ENCODE measurements around the gene MANEA. TPM values are rescaled to one million over a fixed set of nuclear protein-coding genes. Genes with fewer than 3 reads are reported as not detected.

MANEA gene
- total RNA-seq, 1 experiment from 2014 or later, result 15.7 TPM

- H3K9me3 ChIP-seq, result no peaks in the 10 kb centered on the region; the same call in 1 of the 2 replicates
- Mint-ChIP-seq H3K4me1 (ENCODE audit: low read depth, unreplicated experiment) (peaks cover 9% of the 10 kb centered on the region), H3K27ac (ENCODE audit: unreplicated experiment) (no peak overlapping the region), H3K27me3 (ENCODE audit: insufficient read depth, unreplicated experiment) (no peaks in the 10 kb centered on the region), H3K4me3 (ENCODE audit: unreplicated experiment) (no peak overlapping the region), H3K9me3 (ENCODE audit: unreplicated experiment) (no peaks in the 10 kb centered on the region), H3K36me3 (ENCODE audit: insufficient read depth, unreplicated experiment) (no peaks in the 10 kb centered on the region)
- H3K27me3 ChIP-seq (replicated peaks; ENCODE audit: control insufficient read depth, insufficient read depth, low read length), result no peaks in the 10 kb centered on the region
- no peak overlapping the region for H3K4me3 ChIP-seq (ENCODE audit: low read depth, low read length)
- intact Hi-C loops (cut with micrococcal nuclease; ENCODE audit: unreplicated experiment), result loop anchor here (10.0 kb wide), 1 partner anchor 109 kb away; no protein-coding TSS in a partner anchor
- no peak for DNase-seq
- ChIA-PET CTCF (no interaction called here), POLR2A (no interaction called here)
- TF ChIP-seq CTCF (IDR thresholded peaks at IDR 0.05; ENCODE audit: insufficient read depth in 1 of 2, low read depth in 1 of 2, low read length in 1 of 2, severe bottlenecking in 1 of 2, unreplicated experiment in 1 of 2), result peak in 1 of 2 experiments; percentile 6
- BruUV-seq (replicated peaks), result no TSS peak
- no peaks in the 10 kb centered on the region for H3K36me3 ChIP-seq (ENCODE audit: control insufficient read depth, insufficient read depth, low read length)
- no peaks in the 10 kb centered on the region for H3K4me1 ChIP-seq
Measured at GRCh38 chr6:95543798-95544197, 33.5 kb upstream of the MANEA start.

- no peak overlapping the region for H3K4me3 Mint-ChIP-seq (ENCODE audit: unreplicated experiment)
- BruUV-seq (replicated peaks), result no TSS peak
- H3K36me3 ChIP-seq (ENCODE audit: control insufficient read depth, insufficient read depth, low read length), result no peaks in the 10 kb centered on the region
- no peaks in the 10 kb centered on the region for H3K36me3 Mint-ChIP-seq (ENCODE audit: insufficient read depth, unreplicated experiment)
- H3K4me1 Mint-ChIP-seq (ENCODE audit: low read depth, unreplicated experiment), result peaks cover 9% of the 10 kb centered on the region
- no peak overlapping the region for H3K27ac Mint-ChIP-seq (ENCODE audit: unreplicated experiment)
- DNase-seq, result no peak
- no peaks in the 10 kb centered on the region for H3K27me3 Mint-ChIP-seq (ENCODE audit: insufficient read depth, unreplicated experiment)
- H3K9me3 Mint-ChIP-seq (ENCODE audit: unreplicated experiment), result no peaks in the 10 kb centered on the region
- H3K9me3 ChIP-seq, result no peaks in the 10 kb centered on the region; the same call in 1 of the 2 replicates
- POLR2A ChIA-PET, result no interaction called here
- no peaks in the 10 kb centered on the region for H3K27me3 ChIP-seq (replicated peaks; ENCODE audit: control insufficient read depth, insufficient read depth, low read length)
- TF ChIP-seq CTCF (IDR thresholded peaks at IDR 0.05; ENCODE audit: insufficient read depth in 1 of 2, low read depth in 1 of 2, low read length in 1 of 2, severe bottlenecking in 1 of 2, unreplicated experiment in 1 of 2), result no peak
- CTCF ChIA-PET, result no interaction called here
- intact Hi-C loops (cut with micrococcal nuclease; ENCODE audit: unreplicated experiment), result loop anchor here (10.0 kb wide), 1 partner anchor 110 kb away; no protein-coding TSS in a partner anchor
- no peak overlapping the region for H3K4me3 ChIP-seq (ENCODE audit: low read depth, low read length)
- H3K4me1 ChIP-seq, result no peaks in the 10 kb centered on the region
Measured at GRCh38 chr6:95544517-95545225, 32.7 kb upstream of the MANEA start.

GRCh38 chr6:95545226-95545625, 32.1 kb upstream of the MANEA start:
- intact Hi-C loops (cut with micrococcal nuclease; ENCODE audit: unreplicated experiment), result loop anchor here (10.0 kb wide), 1 partner anchor 110 kb away; no protein-coding TSS in a partner anchor
- Mint-ChIP-seq H3K4me1 (ENCODE audit: low read depth, unreplicated experiment) (peaks cover 9% of the 10 kb centered on the region), H3K4me3 (ENCODE audit: unreplicated experiment) (no peak overlapping the region), H3K9me3 (ENCODE audit: unreplicated experiment) (no peaks in the 10 kb centered on the region), H3K27ac (ENCODE audit: unreplicated experiment) (no peak overlapping the region), H3K36me3 (ENCODE audit: insufficient read depth, unreplicated experiment) (no peaks in the 10 kb centered on the region), H3K27me3 (ENCODE audit: insufficient read depth, unreplicated experiment) (no peaks in the 10 kb centered on the region)
- no peaks in the 10 kb centered on the region for H3K9me3 ChIP-seq
- no TSS peak for BruUV-seq (replicated peaks)
- no peaks in the 10 kb centered on the region for H3K27me3 ChIP-seq (replicated peaks; ENCODE audit: control insufficient read depth, insufficient read depth, low read length)
- ChIA-PET CTCF (no interaction called here), POLR2A (no interaction called here)
- no peak overlapping the region for H3K4me3 ChIP-seq (ENCODE audit: low read depth, low read length)
- H3K36me3 ChIP-seq (ENCODE audit: control insufficient read depth, insufficient read depth, low read length), result no peaks in the 10 kb centered on the region
- no peak for TF ChIP-seq CTCF (IDR thresholded peaks at IDR 0.05; ENCODE audit: insufficient read depth in 1 of 2, low read depth in 1 of 2, low read length in 1 of 2, severe bottlenecking in 1 of 2, unreplicated experiment in 1 of 2)
- DNase-seq, result no peak
- no peaks in the 10 kb centered on the region for H3K4me1 ChIP-seq
